Naive thymus-derived CD8-positive, alpha-beta T cell (primary cell): ENCODE data around the gene ZFP36L2. TPM values are rescaled to one million over a fixed set of nuclear protein-coding genes. Genes with fewer than 3 reads are reported as not detected.
A peak's percentile ranks its signal among the peaks of the same experiment; 100 is the strongest.

Experiments used
- ATAC-seq, 2 donors: fragments of 150-1000 bp; cut with Tn5 transposase in 1 of 2; sonication (Bioruptor Pico), chemical (Tn5 transposase) in 1 of 2; 1 replicate in 1 of 2; 2 replicates in 1 of 2; pipeline ENCODE4 v1.10.0; 2021; ENCODE audit warnings: mild to moderate bottlenecking in 2 of 2, moderate library complexity in 2 of 2
- POLR2A ChIA-PET: fragments of 350-600 bp; sonication (Branson Sonifier 250); formaldehyde crosslinking; loops from one replicate; lab custom pipeline; 2021; ENCODE audit warnings: antibody characterized with exemption; lab: Charles Lee
- DNase-seq, 10 donors: peaks; one replicate each; pipeline versions ENCODE4 v3.0.0 to v3.0.0-alpha.2; 2020 to 2022
- H3K27ac Mint-ChIP-seq, 10 donors: one replicate each; pipeline ENCODE4 v1.8.0; 2020 to 2022; ENCODE audit warnings: mild to moderate bottlenecking in 10 of 10, mixed read lengths in 10 of 10, moderate library complexity in 4 of 10, inconsistent platforms in 1 of 10
- H3K27me3 Mint-ChIP-seq, 5 donors: one replicate each; pipeline ENCODE4 v1.8.0; 2021 to 2022; ENCODE audit warnings: mixed read lengths in 5 of 5
- H3K36me3 Mint-ChIP-seq, 3 donors: one replicate each; pipeline ENCODE4 v1.8.0; 2020 to 2022; ENCODE audit warnings: mixed read lengths in 3 of 3, mild to moderate bottlenecking in 2 of 3, inconsistent platforms in 1 of 3
- H3K4me1 Mint-ChIP-seq, 4 donors: one replicate each; pipeline ENCODE4 v1.8.0; 2021 to 2022; ENCODE audit warnings: mixed read lengths in 4 of 4
- H3K4me3 Mint-ChIP-seq, 10 donors: one replicate each; pipeline ENCODE4 v1.8.0; 2020 to 2022; ENCODE audit warnings: mild to moderate bottlenecking in 10 of 10, mixed read lengths in 10 of 10, moderate library complexity in 6 of 10, inconsistent platforms in 1 of 10
- H3K9me3 Mint-ChIP-seq, 9 donors: one replicate each; pipeline ENCODE4 v1.8.0; 2020 to 2022; ENCODE audit warnings: mixed read lengths in 9 of 9, mild to moderate bottlenecking in 3 of 9, inconsistent platforms in 1 of 9, moderate library complexity in 1 of 9
- polyA plus RNA-seq, 3 donors: library from polyadenylated mRNA; unstranded; fragments of 300-500 nt; fragmentation: Illumina TruSeq; gene quantifications; one replicate each; pipeline ENCODE4 v1.2.3, GENCODE V29; 2021
- total RNA-seq, 8 experiments: library from RNA in 2 of 8; stranded (reverse) in 2 of 8; gene quantifications; one replicate each; pipeline ENCODE4 v1.2.3 and lab custom pipeline; 2021 to 2026

The ZFP36L2 gene
- total and polyA plus RNA-seq, 5 experiments from 2014 or later = 222 to 420 (median 274) TPM

DNA sequence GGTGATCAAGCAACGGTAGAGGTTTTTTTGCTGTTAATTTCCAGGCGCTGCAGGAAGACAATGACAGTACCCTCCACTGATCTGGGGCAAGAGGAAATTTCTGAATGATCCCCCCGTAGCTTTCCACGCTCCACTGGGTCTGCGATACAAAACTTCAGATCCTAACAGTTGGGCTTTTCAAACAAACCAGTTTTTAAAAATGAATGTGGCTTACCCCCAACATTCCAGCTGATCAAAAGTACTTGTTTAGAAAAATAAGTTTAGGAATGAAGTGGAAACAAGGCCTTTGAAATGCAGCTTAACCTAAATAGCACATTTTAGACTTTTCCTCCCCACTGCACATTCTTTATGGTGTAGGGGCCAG, 5.7 kb downstream of the ZFP36L2 start:
- H3K4me3 Mint-ChIP-seq = peak overlapping the region; percentile 71 to 99 (median 96)
- peak overlapping the region; percentile 91 to 99 (median 98) for H3K27ac Mint-ChIP-seq
- ATAC-seq (no peak), DNase-seq (peak in 1 of 10 donors; percentile 21)
- peaks cover 0 to 5% (median 0%) of the 10 kb centered on the region in 5 donors for H3K27me3 Mint-ChIP-seq
- H3K9me3 Mint-ChIP-seq = peaks cover 0 to 3% (median 0%) of the 10 kb centered on the region in 9 donors
- POLR2A ChIA-PET = interaction anchor here (1.1 to 21.9 kb wide), 11 partner anchors 6 to 410 kb away, joined by 3 to 2148 read pairs (median 6); partner anchors contain the start of gene ZFP36L2
- peaks cover 25 to 49% (median 37%) of the 10 kb centered on the region in 3 donors for H3K36me3 Mint-ChIP-seq
- peaks cover 32 to 59% (median 45%) of the 10 kb centered on the region in 4 donors for H3K4me1 Mint-ChIP-seq

- DNase-seq (no peak), ATAC-seq (peak; percentile 2)
- Mint-ChIP-seq H3K9me3 (peaks cover 0 to 3% (median 0%) of the 10 kb centered on the region in 9 donors), H3K27ac (peak overlapping the region; percentile 91 to 99 (median 98)), H3K36me3 (peaks cover 25 to 45% (median 34%) of the 10 kb centered on the region in 3 donors), H3K4me1 (peaks cover 32 to 61% (median 48%) of the 10 kb centered on the region in 4 donors), H3K4me3 (peak overlapping the region; percentile 71 to 99 (median 96)), H3K27me3 (peaks cover 0 to 5% (median 0%) of the 10 kb centered on the region in 5 donors)
- POLR2A ChIA-PET = interaction anchor here (0.7 to 21.9 kb wide), 12 partner anchors 7 to 654 kb away, joined by 3 to 2148 read pairs (median 6); partner anchors contain the start of gene ZFP36L2
These were observed 6.1 kb downstream of the ZFP36L2 start for GRCh38 chr2:43220229-43220751.

DNA sequence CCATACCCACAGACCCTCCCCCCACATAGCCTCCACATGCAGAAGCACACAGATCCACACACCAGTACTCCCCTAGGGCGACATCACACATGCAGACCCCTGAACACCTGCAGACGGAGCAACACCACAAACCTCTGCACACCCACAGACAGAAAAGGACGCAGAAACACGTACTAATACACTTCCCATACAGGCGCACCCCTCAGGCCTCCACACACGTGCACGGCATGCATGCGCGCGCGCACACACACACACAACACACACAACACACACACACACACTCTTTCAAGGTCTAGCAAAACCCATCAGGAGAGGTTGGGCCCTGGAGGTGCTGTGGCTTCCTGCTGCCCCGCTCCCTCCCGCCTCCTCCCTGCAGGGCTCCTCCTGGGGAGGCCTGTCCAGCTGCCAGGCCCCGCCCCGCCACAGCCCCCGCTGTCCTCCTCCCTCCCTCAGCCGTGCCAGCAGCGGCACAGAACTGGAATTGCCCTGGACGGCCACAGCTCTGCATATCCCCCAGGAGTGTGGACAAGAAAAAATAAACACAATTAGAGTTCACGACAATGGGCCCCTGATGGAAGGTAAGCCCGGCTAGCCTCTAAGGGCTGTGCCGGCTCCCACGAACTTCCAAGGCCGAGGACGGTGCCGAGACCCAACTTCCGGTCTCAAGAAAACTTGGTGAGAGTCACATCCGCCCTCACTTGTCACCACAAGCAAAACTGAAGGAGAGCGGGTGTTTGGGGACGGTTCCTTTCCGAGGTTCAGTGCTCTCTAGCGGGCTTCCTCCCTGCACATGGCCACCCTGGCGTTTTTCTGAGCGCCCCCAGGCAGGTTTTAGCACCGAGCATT, 6.8 kb downstream of the ZFP36L2 start:
- Mint-ChIP-seq H3K9me3 (peaks cover 0 to 3% (median 0%) of the 10 kb centered on the region in 9 donors), H3K27ac (peak overlapping the region; percentile 91 to 99 (median 98)), H3K36me3 (peaks cover 25 to 38% (median 31%) of the 10 kb centered on the region in 3 donors), H3K27me3 (peaks cover 0 to 3% (median 0%) of the 10 kb centered on the region in 5 donors), H3K4me3 (peak overlapping the region; percentile 71 to 99 (median 96)), H3K4me1 (peaks cover 32 to 61% (median 49%) of the 10 kb centered on the region in 4 donors)
- POLR2A ChIA-PET = interaction anchor here (0.7 to 21.9 kb wide), 13 partner anchors 7 to 653 kb away, joined by 3 to 2148 read pairs (median 5); partner anchors contain the start of gene ZFP36L2
- ATAC-seq (peak; percentile 45 to 60), DNase-seq (peak; percentile 52 to 93 (median 86))

- peak; percentile 66 to 71 for ATAC-seq
- POLR2A ChIA-PET = interaction anchor here (0.6 to 21.9 kb wide), 12 partner anchors 8 to 408 kb away, joined by 3 to 2148 read pairs (median 6); partner anchors contain the start of gene ZFP36L2
These were observed 7.6 kb downstream of the ZFP36L2 start for GRCh38 chr2:43218702-43219382.

DNA sequence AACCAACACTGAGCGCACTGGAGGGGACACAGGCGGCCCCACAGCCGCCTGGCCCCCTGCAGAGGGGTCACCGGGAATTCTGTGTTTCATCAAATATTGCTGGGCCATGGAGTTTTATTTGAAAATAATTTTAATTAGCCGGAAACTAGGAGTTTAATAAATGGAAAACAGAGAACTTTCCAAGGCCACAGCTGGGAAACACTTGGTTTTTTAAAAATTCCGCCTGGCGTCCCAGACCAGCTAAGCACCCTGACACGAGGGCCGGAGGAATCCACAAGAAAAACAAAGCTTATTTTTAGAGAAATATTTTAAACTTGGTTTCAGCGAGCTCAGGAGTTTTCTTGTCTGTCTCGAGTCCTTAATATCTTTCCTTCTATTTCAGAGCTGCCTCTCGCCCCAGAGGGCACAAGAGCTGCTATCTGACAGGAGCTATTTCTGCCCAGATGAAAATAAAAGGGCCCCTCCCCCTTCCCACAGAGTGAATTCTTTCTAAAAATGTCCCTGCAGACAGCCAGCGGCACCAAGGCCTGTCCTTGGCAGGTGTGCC, 8.2 kb downstream of the ZFP36L2 start:
- POLR2A ChIA-PET = interaction anchor here (0.6 to 21.9 kb wide), 11 partner anchors 9 to 243 kb away, joined by 3 to 2148 read pairs (median 5); partner anchors contain the start of gene ZFP36L2
- DNase-seq = no peak
- Mint-ChIP-seq H3K36me3 (peaks cover 17 to 25% (median 20%) of the 10 kb centered on the region in 3 donors), H3K27me3 (no peaks in the 10 kb centered on the region), H3K4me1 (peaks cover 29 to 66% (median 54%) of the 10 kb centered on the region in 4 donors), H3K4me3 (peak overlapping the region; percentile 61 to 99 (median 96)), H3K9me3 (no peaks in the 10 kb centered on the region), H3K27ac (peak overlapping the region; percentile 91 to 99 (median 98))
- ATAC-seq = peak in 1 of 2 donors; percentile 2

More at GRCh38 chr2:43218702-43219382, 7.6 kb downstream of the ZFP36L2 start:
- no peaks in the 10 kb centered on the region for H3K9me3 Mint-ChIP-seq
- H3K4me1 Mint-ChIP-seq = peaks cover 29 to 62% (median 52%) of the 10 kb centered on the region in 4 donors
- H3K4me3 Mint-ChIP-seq = peak overlapping the region; percentile 71 to 99 (median 96)
- peak; percentile 59 to 95 (median 84) for DNase-seq
- no peaks in the 10 kb centered on the region for H3K27me3 Mint-ChIP-seq
- H3K27ac Mint-ChIP-seq = peak overlapping the region; percentile 91 to 99 (median 98)
- peaks cover 21 to 31% (median 26%) of the 10 kb centered on the region in 3 donors for H3K36me3 Mint-ChIP-seq

GRCh38 chr2:43217228-43218154, 8.9 kb downstream of the ZFP36L2 start:
- peak overlapping the region; percentile 61 to 99 (median 96) for H3K4me3 Mint-ChIP-seq
- peaks cover 11 to 22% (median 15%) of the 10 kb centered on the region in 3 donors for H3K36me3 Mint-ChIP-seq
- H3K4me1 Mint-ChIP-seq = peaks cover 35 to 71% (median 62%) of the 10 kb centered on the region in 4 donors
- H3K27ac Mint-ChIP-seq = peak overlapping the region; percentile 91 to 99 (median 98)
- peak in 1 of 10 donors; percentile 27 for DNase-seq
- POLR2A ChIA-PET = interaction anchor here (0.6 to 21.9 kb wide), 7 partner anchors 9 to 277 kb away, joined by 3 to 2148 read pairs (median 126); partner anchors contain the start of gene ZFP36L2
- H3K27me3 Mint-ChIP-seq = no peaks in the 10 kb centered on the region
- no peaks in the 10 kb centered on the region for H3K9me3 Mint-ChIP-seq
- no peak for ATAC-seq

- no peak for DNase-seq
- peak overlapping the region in 1 of 10 donors; percentile 7 for H3K4me3 Mint-ChIP-seq
- H3K4me1 Mint-ChIP-seq = peaks cover 36 to 74% (median 63%) of the 10 kb centered on the region in 4 donors
- H3K9me3 Mint-ChIP-seq = no peaks in the 10 kb centered on the region
- peak overlapping the region in 8 of 10 donors; percentile 35 to 98 (median 86) for H3K27ac Mint-ChIP-seq
- peaks cover 6 to 13% (median 7%) of the 10 kb centered on the region in 3 donors for H3K36me3 Mint-ChIP-seq
- POLR2A ChIA-PET = interaction anchor here (9.5 to 21.9 kb wide), 4 partner anchors 10 to 80 kb away, joined by 126 to 2148 read pairs (median 1206); partner anchors contain the start of gene ZFP36L2
- no peaks in the 10 kb centered on the region for H3K27me3 Mint-ChIP-seq
- ATAC-seq = no peak
These were observed 9.8 kb downstream of the ZFP36L2 start for GRCh38 chr2:43216629-43217028.

- peak overlapping the region; percentile 71 to 98 (median 78) for H3K27ac Mint-ChIP-seq
- no peak for ATAC-seq
- H3K4me3 Mint-ChIP-seq = peak overlapping the region in 1 of 10 donors; percentile 30
These were observed 10.6 kb downstream of the ZFP36L2 start for GRCh38 chr2:43215673-43216255.

GRCh38 chr2:43214253-43214652, 12.2 kb downstream of the ZFP36L2 start:
- Mint-ChIP-seq H3K27ac (peak overlapping the region in 6 of 10 donors; percentile 14 to 91 (median 52)), H3K27me3 (no peaks in the 10 kb centered on the region), H3K9me3 (peaks cover 0 to 2% (median 0%) of the 10 kb centered on the region in 9 donors), H3K36me3 (peaks cover 0 to 2% (median 0%) of the 10 kb centered on the region in 3 donors), H3K4me1 (peaks cover 28 to 74% (median 64%) of the 10 kb centered on the region in 4 donors), H3K4me3 (no peak overlapping the region)
- POLR2A ChIA-PET = interaction anchor here (9.5 to 21.9 kb wide), 4 partner anchors 13 to 78 kb away, joined by 126 to 2148 read pairs (median 1206); partner anchors contain the start of gene ZFP36L2
- DNase-seq (no peak), ATAC-seq (no peak)

More at GRCh38 chr2:43215673-43216255, 10.6 kb downstream of the ZFP36L2 start:
- no peak for DNase-seq
- peaks cover 0 to under 1% (median 0%) of the 10 kb centered on the region in 9 donors for H3K9me3 Mint-ChIP-seq
- peaks cover 0 to 6% (median 0%) of the 10 kb centered on the region in 3 donors for H3K36me3 Mint-ChIP-seq
- POLR2A ChIA-PET = interaction anchor here (9.5 to 21.9 kb wide), 4 partner anchors 11 to 79 kb away, joined by 126 to 2148 read pairs (median 1206); partner anchors contain the start of gene ZFP36L2
- H3K27me3 Mint-ChIP-seq = no peaks in the 10 kb centered on the region
- peaks cover 33 to 72% (median 64%) of the 10 kb centered on the region in 4 donors for H3K4me1 Mint-ChIP-seq

- Mint-ChIP-seq H3K4me1 (peaks cover 22 to 66% (median 53%) of the 10 kb centered on the region in 4 donors), H3K27ac (peak overlapping the region in 9 of 10 donors; percentile 66 to 95 (median 89)), H3K27me3 (no peaks in the 10 kb centered on the region), H3K4me3 (peak overlapping the region in 6 of 10 donors; percentile 1 to 53 (median 36)), H3K36me3 (peaks cover 0 to 2% (median 0%) of the 10 kb centered on the region in 3 donors), H3K9me3 (peaks cover 0 to 2% (median 0%) of the 10 kb centered on the region in 9 donors)
- no peak for DNase-seq
- no peak for ATAC-seq
- POLR2A ChIA-PET = interaction anchor here (9.5 to 21.9 kb wide), 4 partner anchors 14 to 76 kb away, joined by 126 to 2148 read pairs (median 1206); partner anchors contain the start of gene ZFP36L2
These were observed 13.5 kb downstream of the ZFP36L2 start for GRCh38 chr2:43212931-43213330.
